ENCODE measurements around the gene PDE5A.
"Not testable (repeated sequence)": the region's sequence is repeated elsewhere in the genome, so short reads cannot be mapped to it uniquely, and the experiment has no call there.

Gene PDE5A

DNA sequence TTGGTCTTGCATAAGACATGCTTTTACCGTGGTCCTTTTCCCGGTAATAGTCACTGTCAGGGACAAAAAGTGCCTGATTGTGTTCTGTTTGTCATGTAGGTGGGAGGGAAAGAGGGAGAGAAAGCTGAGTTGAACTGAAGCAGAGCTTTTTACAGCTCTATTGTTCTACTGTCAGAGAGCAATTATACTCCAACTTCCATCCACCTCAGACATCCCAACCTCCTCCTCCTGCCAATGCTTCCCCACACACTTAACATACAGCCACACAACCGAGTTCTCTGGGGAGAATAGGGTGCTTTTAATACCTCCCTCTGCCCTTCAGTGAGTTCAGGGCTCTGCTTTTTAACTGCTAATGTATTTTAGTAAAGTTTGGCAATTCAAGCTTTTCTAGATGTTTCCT is 159.6 kb downstream of the PDE5A start:
- FAIRE-seq: not testable (repeated sequence)

DNA sequence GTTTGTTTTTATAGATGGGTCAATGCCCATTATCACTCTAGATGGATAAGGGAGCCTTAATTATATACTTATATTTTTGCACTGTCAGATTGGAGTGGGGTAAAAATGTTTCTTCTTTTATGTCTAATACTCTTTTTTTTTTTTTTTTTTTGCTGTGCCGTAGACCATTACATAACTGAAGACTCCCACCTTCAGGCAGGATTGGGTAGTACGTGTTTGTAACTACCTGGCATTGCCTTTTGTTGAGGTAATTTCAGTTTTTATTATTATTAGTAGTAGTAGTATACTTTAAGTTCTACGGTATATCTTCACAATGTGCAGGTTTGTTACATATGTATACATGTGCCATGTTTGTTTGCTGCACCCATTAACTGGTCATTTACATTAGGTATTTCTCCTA is 165.9 kb downstream of the PDE5A start:
- not testable (repeated sequence) for FAIRE-seq

DNA sequence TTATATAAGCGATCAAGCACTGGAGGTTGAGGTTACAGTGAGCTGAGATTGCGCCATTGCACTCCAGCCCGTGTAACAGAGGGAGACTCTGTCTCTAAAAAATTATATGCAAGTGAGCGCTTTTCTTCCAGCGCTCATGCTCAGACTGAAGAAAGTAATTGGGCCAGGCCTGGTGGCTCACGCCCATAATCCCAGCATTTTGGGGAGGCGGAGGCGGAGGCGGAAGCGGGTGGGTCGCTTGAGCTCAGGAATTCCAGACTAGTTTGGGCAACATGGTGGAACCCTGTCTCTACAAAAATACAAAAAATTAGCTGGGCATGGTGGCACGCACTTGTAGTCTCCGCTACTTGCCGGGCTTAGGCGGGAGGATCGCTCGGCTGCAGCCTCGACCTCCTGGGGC is 172.9 kb downstream of the PDE5A start:
- FAIRE-seq: not testable (repeated sequence)

DNA sequence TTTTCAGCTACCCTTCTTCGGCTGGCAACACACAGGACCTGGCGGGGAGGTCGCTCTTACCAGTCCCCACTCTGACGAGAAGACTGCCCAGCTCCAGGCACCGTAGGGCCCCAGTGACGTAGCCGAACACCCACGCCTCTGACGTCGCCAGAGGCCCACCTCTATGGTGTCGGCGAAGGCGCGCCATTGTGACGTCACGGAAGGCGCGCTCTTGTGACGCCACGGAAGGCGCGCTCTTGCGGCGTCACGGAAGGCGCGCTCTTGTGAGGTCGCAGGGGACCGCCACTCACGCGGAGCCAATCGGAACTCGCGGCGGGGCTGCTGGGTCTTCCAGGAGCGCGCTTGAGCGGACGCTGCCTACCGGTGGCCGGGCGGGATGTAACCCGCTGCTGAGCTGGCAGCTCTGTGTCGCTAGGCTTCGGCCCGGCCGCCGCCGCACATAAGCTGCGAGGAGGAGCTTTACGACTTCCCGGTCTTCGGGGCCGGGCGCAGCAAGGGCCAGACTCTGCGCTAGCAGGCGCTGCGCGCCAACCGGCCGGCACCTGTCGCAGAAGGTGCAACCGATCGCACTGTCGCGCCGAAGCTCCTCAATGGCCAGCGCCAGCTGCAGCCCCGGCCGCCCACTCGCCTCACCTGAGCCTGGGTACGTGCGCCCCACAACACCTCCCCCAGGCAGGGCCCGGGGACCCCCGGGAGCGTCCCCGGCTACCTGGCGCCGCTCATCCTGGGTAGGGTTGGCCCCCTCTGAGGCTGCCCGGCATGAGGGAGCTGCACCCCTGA is 173.9 kb downstream of the PDE5A start:
- FAIRE-seq: peak; percentile 45

DNA sequence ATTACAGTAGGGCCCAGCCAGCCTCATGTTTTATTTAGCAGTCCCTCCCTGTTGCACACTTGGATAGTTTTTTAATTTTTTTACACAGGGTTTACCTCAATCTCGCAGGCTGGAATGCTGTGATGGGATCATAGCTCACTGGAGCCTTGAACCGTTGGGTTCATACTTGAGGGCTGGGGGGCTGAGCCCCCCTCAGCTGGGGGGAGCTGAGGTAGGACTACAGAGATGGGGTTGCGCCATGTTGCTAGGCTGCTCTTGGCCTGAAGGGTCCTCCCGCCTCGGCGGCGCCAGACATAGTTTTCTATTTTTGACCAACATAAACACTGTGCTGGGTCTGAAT is 174.5 kb downstream of the PDE5A start:
- FAIRE-seq: not testable (repeated sequence)

DNA sequence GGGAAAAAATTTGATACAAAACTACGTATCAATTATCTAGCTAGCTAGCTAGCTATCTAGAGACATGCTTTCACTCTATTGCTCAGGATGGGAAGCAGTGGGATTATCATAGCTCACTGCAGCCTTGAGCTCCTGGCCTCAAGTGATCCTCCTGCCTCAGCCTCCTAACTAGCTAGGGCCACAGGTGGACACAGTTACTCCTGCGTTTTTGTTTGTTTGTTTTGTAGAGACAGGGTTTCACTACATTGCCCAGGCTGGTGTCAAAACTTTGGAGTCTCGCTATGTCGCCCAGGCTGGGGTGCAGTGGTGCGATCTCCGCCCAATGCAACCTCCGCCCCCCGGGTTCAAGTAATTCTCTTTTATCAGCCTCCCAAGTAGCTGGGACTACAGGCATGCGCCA is 175.3 kb downstream of the PDE5A start:
- not testable (repeated sequence) for FAIRE-seq

DNA sequence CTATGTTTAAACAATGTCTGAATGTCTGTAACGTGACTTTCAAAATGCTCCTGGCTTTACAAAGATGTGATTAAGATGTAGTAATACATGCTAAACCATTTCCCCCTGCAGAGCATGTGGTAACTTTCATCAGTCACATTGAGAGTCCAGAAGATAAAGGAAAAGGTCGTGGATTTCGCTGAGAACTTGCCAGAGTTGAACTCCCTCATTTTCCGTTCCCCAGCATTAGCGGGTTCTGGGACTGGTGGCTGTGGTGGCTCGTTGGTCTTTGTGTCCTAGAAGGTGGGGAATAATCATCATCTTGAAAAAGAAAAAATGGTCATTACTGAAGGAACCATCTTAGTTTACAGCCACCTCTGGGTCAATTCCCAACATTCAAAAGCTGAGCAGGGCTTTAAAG is 178.8 kb downstream of the PDE5A start:
- FAIRE-seq: not testable (repeated sequence)
